Bronchial epithelial cell (primary cell): Measurements from ENCODE around the gene OR51A2. TPM values are rescaled to one million over a fixed set of nuclear protein-coding genes. Genes with fewer than 3 reads are reported as not detected.

Experiments
- DNase-seq: peaks from one replicate; pipeline ENCODE4 v3.0.0-alpha.2; 2010; ENCODE audit warnings: low read depth
- FAIRE-seq: peaks from 2 replicates; lab custom pipeline; 2011; peaks lifted over from hg19 to GRCh38; lab: Jason Lieb, UNC
- H3K27me3 ChIP-seq: 2 replicates; pipeline ENCODE4 v1.5.1; 2011; ENCODE audit warnings: low read length; ENCODE audit not compliant: control insufficient read depth, insufficient read depth
- H3K36me3 ChIP-seq: 2 replicates; pipeline ENCODE4 v1.5.1; 2011; ENCODE audit warnings: low read length; ENCODE audit not compliant: control insufficient read depth, insufficient read depth
- H3K4me3 ChIP-seq: 2 replicates; pipeline ENCODE4 v1.5.1; 2011; ENCODE audit warnings: mild to moderate bottlenecking, low read depth, low read length, control low read depth
- CTCF ChIP-seq: IDR thresholded peaks from 2 replicates; pipeline ENCODE4 v1.5.1; 2011; ENCODE audit warnings: mild to moderate bottlenecking, moderate library complexity, low read length, control low read depth, inconsistent platforms; ENCODE audit not compliant: insufficient read depth, severe bottlenecking
- total RNA-seq: library from RNA; depleted of rRNA; stranded (reverse); fragments of >200 nt; gene quantifications from 2 replicates; pipeline ENCODE4 v1.2.1, GENCODE V29; 2014

The OR51A2 gene
- total RNA-seq, 1 donor from 2014 or later: not detected

GRCh38 chr11:4936745-4937144, 18.8 kb downstream of the OR51A2 start:
- H3K4me3 ChIP-seq: no peak overlapping the region
- no peak for TF ChIP-seq CTCF
- FAIRE-seq: no peak
- no peaks in the 10 kb centered on the region for H3K36me3 ChIP-seq
- no peaks in the 10 kb centered on the region for H3K27me3 ChIP-seq
- no peak for DNase-seq

- Histone ChIP-seq H3K4me3 (no peak overlapping the region), H3K36me3 (no peaks in the 10 kb centered on the region), H3K27me3 (no peaks in the 10 kb centered on the region)
- FAIRE-seq (no peak), DNase-seq (no peak)
- TF ChIP-seq CTCF: no peak
Observed at GRCh38 chr11:4932751-4933150, 22.8 kb downstream of the OR51A2 start.

- Histone ChIP-seq H3K27me3 (no peaks in the 10 kb centered on the region), H3K36me3 (no peaks in the 10 kb centered on the region), H3K4me3 (no peak overlapping the region)
- TF ChIP-seq CTCF: no peak
- DNase-seq (peak; percentile 25), FAIRE-seq (no peak)
Observed at GRCh38 chr11:4926608-4927007, 28.9 kb downstream of the OR51A2 start.

GRCh38 chr11:4924239-4924638, 31.3 kb downstream of the OR51A2 start, which contains the start of gene OR51G1:
Gene OR51G1, minus strand, starts transcription at chr11:4924339. Its CDS starts 0 bp downstream, at chr11:4924339.
- no peaks in the 10 kb centered on the region for H3K36me3 ChIP-seq
- DNase-seq (no peak), FAIRE-seq (no peak)
- no peak within 1 kb of the TSS for H3K4me3 ChIP-seq
- H3K27me3 ChIP-seq: no peaks in the 10 kb centered on the region
- no peak for TF ChIP-seq CTCF

GRCh38 chr11:4922304-4922703, 33.2 kb downstream of the OR51A2 start:
- FAIRE-seq (no peak), DNase-seq (no peak)
- Histone ChIP-seq H3K4me3 (no peak overlapping the region), H3K36me3 (no peaks in the 10 kb centered on the region), H3K27me3 (no peaks in the 10 kb centered on the region)
- TF ChIP-seq CTCF: no peak

- DNase-seq: peak; percentile 65
- H3K27me3 ChIP-seq: no peaks in the 10 kb centered on the region
- no peak overlapping the region for H3K4me3 ChIP-seq
- H3K36me3 ChIP-seq: no peaks in the 10 kb centered on the region
- FAIRE-seq: no peak
- TF ChIP-seq CTCF: no peak
Observed at GRCh38 chr11:4921796-4922195, 33.7 kb downstream of the OR51A2 start.
